ENCODE results near the gene KIF5B. TPM values are rescaled to one million over a fixed set of nuclear protein-coding genes. Genes with fewer than 3 reads are reported as not detected.
A peak's percentile ranks its signal among the peaks of the same experiment; 100 is the strongest.
"Not testable (repeated sequence)": the region's sequence is repeated elsewhere in the genome, so short reads cannot be mapped to it uniquely, and the experiment has no call there.

KIF5B gene
- total RNA-seq, 1 donor from 2014 or later: 134 TPM

- no peak for DNase-seq (ENCODE audit: low read depth)
- Histone ChIP-seq H3K4me3 (ENCODE audit: low read depth, low read length) (no peak overlapping the region), H3K27me3 (ENCODE audit: control insufficient read depth, insufficient read depth, low read length) (no peaks in the 10 kb centered on the region), H3K36me3 (ENCODE audit: control insufficient read depth, insufficient read depth, low read length) (no peaks in the 10 kb centered on the region)
- no peak for FAIRE-seq
- TF ChIP-seq, protein P1, sequence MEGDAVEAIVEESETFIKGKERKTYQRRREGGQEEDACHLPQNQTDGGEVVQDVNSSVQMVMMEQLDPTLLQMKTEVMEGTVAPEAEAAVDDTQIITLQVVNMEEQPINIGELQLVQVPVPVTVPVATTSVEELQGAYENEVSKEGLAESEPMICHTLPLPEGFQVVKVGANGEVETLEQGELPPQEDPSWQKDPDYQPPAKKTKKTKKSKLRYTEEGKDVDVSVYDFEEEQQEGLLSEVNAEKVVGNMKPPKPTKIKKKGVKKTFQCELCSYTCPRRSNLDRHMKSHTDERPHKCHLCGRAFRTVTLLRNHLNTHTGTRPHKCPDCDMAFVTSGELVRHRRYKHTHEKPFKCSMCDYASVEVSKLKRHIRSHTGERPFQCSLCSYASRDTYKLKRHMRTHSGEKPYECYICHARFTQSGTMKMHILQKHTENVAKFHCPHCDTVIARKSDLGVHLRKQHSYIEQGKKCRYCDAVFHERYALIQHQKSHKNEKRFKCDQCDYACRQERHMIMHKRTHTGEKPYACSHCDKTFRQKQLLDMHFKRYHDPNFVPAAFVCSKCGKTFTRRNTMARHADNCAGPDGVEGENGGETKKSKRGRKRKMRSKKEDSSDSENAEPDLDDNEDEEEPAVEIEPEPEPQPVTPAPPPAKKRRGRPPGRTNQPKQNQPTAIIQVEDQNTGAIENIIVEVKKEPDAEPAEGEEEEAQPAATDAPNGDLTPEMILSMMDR (IDR thresholded peaks at IDR 0.05; ENCODE audit: insufficient read depth, low read length, severe bottlenecking): no peak
Measured at GRCh38 chr10:32073659-32074058, 17.4 kb upstream of the KIF5B start.

GRCh38 chr10:32073128-32073527, 16.9 kb upstream of the KIF5B start:
- DNase-seq (ENCODE audit: low read depth): no peak
- TF ChIP-seq, protein P1 (IDR thresholded peaks at IDR 0.05; ENCODE audit: insufficient read depth, low read length, severe bottlenecking): no peak
- no peaks in the 10 kb centered on the region for H3K36me3 ChIP-seq (ENCODE audit: control insufficient read depth, insufficient read depth, low read length)
- H3K27me3 ChIP-seq (ENCODE audit: control insufficient read depth, insufficient read depth, low read length): no peaks in the 10 kb centered on the region
- H3K4me3 ChIP-seq (ENCODE audit: low read depth, low read length): no peak overlapping the region
- no peak for FAIRE-seq

- no peak for DNase-seq (ENCODE audit: low read depth)
- no peak for FAIRE-seq
- H3K4me3 ChIP-seq (ENCODE audit: low read depth, low read length): no peak overlapping the region
- no peaks in the 10 kb centered on the region for H3K36me3 ChIP-seq (ENCODE audit: control insufficient read depth, insufficient read depth, low read length)
- TF ChIP-seq, protein P1 (IDR thresholded peaks at IDR 0.05; ENCODE audit: insufficient read depth, low read length, severe bottlenecking): no peak
- H3K27me3 ChIP-seq (ENCODE audit: control insufficient read depth, insufficient read depth, low read length): no peaks in the 10 kb centered on the region
Measured at GRCh38 chr10:32072025-32072800, 16.0 kb upstream of the KIF5B start.

GRCh38 chr10:32070645-32071044, 14.4 kb upstream of the KIF5B start:
- DNase-seq (ENCODE audit: low read depth) (peak; percentile 73), FAIRE-seq (no peak)
- TF ChIP-seq, protein P1 (IDR thresholded peaks at IDR 0.05; ENCODE audit: insufficient read depth, low read length, severe bottlenecking): no peak
- no peaks in the 10 kb centered on the region for H3K27me3 ChIP-seq (ENCODE audit: control insufficient read depth, insufficient read depth, low read length)
- no peak overlapping the region for H3K4me3 ChIP-seq (ENCODE audit: low read depth, low read length)
- no peaks in the 10 kb centered on the region for H3K36me3 ChIP-seq (ENCODE audit: control insufficient read depth, insufficient read depth, low read length)

DNA sequence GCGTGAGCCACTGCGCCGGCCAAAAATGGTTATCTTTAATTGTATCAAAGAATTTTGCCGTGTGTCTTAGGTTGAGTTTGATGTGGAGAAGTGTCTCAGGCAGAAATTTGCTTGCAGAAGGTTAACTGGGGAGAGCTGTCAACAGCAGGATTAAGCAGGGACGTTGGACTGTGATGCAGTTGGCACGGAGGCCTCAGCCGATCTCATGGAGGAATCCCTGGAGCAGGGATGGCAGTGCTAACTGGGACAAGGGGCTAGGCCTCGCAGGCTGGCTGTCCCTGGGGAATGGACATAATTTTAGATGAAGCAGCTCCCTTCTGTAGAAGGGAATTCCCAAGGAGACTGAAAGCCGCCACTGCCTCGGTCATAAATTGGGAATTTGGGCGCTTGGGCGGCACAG, 12.3 kb upstream of the KIF5B start:
- no peak overlapping the region for H3K4me3 ChIP-seq (ENCODE audit: low read depth, low read length)
- H3K36me3 ChIP-seq (ENCODE audit: control insufficient read depth, insufficient read depth, low read length): no peaks in the 10 kb centered on the region
- H3K27me3 ChIP-seq (ENCODE audit: control insufficient read depth, insufficient read depth, low read length): no peaks in the 10 kb centered on the region
- no peak for FAIRE-seq
- TF ChIP-seq, protein P1 (IDR thresholded peaks at IDR 0.05; ENCODE audit: insufficient read depth, low read length, severe bottlenecking): no peak
- DNase-seq (ENCODE audit: low read depth): no peak

DNA sequence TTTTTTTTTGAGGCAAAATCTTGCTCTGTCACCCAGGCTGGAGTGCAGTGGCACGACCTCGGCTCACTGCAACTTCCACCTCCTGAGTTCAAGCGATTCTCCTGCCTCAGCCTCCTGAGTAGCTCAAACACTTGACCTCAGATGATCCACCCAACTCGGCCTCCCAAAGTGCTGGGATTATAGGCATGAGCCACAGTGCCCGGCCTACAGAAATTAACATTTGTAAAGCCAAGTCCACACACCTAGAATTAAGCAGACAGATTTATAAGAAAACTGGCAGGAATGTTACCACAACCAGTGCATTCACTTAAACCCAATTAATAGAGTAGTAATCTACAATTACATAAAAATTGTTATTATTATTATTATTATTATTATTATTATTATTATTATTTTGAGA, 11.7 kb upstream of the KIF5B start:
- not testable (repeated sequence) for H3K27me3 ChIP-seq (ENCODE audit: control insufficient read depth, insufficient read depth, low read length); H3K4me3 ChIP-seq (ENCODE audit: low read depth, low read length); FAIRE-seq; H3K36me3 ChIP-seq (ENCODE audit: control insufficient read depth, insufficient read depth, low read length); DNase-seq (ENCODE audit: low read depth)
